ENCODE measurements around the gene PHACTR1.
"Not testable (repeated sequence)": the region's sequence is repeated elsewhere in the genome, so short reads cannot be mapped to it uniquely, and the experiment has no call there.

Gene PHACTR1

DNA sequence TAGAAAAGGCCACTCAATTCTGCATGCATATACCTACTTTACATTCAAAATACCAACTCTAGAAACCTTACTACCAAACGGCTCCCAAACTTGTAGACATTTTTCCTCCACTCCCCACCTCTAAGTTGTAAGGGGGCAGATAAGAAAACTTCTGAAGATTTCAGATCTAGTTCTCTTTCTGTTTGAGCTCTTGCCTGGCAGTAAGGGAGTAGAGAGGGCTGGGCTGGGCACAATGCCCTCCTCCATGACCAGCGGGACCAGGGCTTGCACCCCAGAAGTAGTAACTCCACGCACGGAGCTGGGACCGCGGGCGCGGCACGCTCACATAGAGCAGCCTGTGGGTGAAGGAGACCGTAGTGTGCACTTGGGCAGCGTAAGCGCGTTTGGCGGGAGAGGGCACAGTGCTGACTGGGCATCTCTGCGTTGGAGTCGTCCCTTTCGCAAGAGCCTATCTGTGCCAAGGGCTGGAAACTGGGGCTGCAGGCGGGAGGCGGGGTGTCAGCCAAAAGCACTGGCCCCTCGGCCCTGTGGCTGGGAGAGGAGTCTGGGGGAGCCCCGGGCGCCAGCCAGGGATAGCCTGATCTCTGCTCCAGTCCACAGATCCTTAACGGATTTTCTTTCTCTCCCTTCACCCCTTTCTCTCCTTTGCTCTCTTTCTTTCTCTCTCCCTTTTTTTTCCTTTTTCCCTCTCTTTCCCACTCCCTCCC is 32.4 kb downstream of the PHACTR1 start:
- in situ Hi-C loops (cut with MboI; ENCODE audit: low sequenced_read_pairs): no loop called here

DNA sequence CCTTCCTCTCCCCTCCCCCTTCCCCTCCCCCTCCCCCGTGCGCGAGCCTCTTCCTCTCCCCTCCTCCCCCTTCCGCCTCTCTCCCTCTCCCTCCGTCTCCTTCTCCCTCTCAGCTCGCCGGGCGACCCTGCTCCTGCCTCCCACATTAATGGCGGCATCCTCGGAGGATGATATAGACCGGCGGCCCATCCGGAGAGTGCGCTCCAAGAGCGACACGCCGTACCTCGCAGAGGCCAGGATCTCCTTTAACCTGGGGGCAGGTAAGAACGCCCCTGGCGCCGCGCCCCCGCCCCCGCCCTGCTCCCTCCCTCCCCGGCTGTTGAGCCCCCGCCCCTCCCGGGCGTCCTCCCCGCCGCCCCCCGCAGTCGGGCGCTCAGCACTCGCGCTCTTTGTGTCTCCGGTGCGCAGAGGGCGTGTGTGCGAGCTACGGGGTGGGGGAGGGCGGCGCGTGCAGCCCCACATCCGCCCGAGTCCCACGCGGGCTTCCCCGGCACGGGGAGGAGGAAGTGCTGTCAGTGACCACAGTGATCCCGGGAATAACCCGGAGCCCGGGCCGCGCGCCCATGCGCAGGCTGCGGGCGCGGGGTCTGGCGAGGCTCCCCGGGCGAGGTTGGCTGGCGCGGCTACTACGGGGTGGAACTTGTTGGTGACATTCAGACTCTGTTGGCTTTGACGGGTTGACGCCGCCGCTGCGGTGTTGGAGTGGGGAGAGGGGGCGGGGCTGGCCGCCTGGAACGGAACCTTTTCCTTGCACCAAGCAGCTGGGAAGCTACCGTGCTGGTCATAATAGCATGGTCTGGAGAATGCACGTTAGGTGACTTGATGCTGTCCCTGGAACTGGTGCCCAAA is 33.2 kb downstream of the PHACTR1 start:
- in situ Hi-C loops (cut with MboI; ENCODE audit: low sequenced_read_pairs): no loop called here

DNA sequence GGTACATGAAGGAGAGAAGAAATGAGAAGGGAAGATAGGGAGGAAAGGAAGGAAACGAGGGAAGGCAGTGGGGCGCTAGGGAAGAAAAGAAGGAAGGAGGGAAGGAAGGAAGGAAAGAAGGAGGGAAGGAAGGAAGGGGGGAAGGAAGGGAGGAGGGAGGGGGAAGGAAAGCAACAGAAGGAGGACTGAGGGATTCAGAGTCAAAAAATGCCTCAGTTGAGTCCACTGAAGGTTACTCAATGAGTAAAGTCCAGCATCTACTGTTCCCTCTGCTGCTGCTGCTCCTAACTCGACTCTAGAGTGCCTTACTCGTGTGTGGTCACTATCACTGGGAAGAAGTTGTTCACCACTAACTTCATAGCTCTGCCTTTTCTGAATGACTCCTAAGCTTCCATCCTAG is 33.8 kb downstream of the PHACTR1 start:
- in situ Hi-C loops (cut with MboI; ENCODE audit: low sequenced_read_pairs): no loop called here

DNA sequence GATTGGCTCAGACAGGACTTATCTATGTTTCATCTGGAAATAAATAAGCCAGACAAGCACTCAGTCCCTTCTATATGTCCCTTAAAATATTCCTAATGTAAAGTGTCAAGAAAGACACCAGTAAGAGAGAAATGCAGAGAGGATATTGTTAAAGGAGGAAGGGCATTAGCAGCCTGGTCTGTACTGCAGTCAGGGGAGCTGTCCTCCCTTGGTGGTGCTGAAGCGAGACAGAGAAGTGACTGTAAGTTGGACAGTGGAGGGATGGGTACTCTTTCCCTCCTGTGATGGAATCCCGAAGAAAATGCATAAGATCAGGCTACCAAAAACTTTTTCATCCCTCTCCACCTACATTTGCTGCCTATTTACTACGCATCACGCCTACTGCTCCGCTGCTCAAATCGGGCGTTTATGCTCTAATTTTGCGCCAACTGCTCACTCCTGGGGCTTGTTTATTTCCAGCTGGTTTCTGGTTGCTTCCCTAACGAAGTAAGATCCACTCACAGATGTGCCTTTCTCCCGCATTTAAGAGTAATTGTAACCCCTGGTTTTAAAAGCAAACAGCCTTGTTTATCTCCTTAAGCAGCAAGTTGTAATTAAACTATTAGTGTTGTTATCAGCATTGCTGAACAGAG is 35.2 kb downstream of the PHACTR1 start:
- in situ Hi-C loops (cut with MboI; ENCODE audit: low sequenced_read_pairs): no loop called here

DNA sequence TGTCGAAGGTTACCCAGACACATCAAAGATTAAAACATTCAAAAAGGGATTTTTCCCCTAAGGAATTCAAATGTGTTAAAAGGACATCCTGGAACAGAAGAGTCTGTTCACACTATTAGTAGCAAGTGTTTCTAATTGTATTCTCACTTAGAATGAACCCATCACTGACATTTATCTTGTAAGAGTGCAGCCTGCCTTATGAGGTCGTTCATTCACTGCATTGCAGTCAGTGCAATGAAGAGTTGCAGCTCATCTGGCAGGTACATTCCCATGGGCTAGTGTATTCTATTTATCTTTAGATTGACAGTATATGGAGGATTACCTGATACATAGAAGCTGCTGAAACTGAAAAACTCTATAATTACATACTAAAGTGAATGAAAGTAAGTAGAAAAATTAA is 36.5 kb downstream of the PHACTR1 start:
- in situ Hi-C loops (cut with MboI; ENCODE audit: low sequenced_read_pairs): no loop called here

DNA sequence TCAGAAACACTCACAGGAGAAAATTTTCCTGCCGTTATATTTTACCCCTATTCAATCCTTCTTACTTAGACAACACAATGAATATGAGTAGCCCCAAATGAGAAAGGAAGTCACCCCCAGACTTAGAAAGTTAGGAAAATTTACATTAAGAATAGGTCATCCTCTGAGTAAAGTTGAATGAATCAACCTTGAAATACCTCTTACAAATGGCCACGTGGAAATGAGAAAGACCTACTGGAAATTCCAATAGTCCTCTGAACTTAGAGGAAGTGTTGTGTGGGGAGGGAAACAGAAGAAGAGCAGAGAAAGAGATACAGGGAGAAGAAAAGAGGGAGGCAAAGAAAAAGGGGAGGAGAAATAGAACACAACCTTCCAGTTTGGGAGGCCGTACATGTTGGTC is 43.7 kb downstream of the PHACTR1 start:
- in situ Hi-C loops (cut with MboI; ENCODE audit: low sequenced_read_pairs): no loop called here

DNA sequence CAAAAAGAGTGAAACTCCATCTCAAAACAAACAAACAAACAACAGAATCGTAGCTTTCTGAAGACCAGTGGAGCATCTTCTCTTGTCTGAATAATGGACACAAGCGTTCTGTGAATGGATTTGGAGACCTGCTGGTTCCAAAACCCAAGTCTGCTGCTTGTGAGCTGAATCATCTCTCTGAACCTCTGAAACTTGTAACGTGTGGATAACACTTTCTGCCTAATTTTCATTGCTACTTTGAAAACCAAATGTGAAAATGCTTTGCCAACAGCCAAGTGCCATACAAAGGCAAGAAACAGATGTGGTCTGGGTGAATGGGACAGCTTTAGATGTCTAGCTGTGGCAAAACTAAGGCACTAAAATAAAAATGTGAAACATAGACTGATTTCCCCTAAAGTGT is 44.3 kb downstream of the PHACTR1 start:
- in situ Hi-C loops (cut with MboI; ENCODE audit: low sequenced_read_pairs): no loop called here

DNA sequence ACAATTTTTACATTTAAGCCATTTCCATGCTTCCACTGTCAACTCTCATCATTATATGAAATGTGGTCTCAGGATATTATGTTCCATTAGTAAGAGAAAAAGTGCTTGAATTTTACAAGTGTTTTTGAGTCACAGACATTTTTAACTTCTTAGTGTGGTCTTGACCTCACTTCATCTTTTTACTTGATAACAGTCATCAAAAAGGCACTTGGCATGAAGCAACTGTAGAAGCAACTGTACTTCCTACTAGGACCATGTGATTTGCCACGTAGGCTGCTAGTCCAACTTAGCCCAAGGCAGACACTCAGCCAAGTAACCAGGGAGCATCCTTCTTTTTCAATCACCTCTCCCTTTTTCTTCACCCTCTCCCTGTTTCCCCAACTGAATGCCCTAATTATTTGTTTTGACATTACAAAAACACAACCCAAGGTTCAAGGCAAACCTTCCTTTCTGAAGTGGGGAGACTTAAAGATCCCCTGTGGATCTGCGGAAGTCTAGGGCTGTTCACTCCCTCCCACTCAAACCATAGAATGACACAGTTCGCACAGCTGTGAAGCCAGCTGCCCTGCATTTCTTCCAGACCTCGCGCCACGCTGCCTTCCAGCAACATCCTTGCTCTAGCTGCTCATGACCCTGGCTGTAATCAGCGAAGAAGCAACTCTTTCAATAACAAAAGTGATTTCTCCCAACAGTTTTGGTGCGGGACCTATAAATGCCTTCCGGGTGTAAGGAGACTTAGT is 45.0 kb downstream of the PHACTR1 start:
- in situ Hi-C loops (cut with MboI; ENCODE audit: low sequenced_read_pairs): no loop called here

DNA sequence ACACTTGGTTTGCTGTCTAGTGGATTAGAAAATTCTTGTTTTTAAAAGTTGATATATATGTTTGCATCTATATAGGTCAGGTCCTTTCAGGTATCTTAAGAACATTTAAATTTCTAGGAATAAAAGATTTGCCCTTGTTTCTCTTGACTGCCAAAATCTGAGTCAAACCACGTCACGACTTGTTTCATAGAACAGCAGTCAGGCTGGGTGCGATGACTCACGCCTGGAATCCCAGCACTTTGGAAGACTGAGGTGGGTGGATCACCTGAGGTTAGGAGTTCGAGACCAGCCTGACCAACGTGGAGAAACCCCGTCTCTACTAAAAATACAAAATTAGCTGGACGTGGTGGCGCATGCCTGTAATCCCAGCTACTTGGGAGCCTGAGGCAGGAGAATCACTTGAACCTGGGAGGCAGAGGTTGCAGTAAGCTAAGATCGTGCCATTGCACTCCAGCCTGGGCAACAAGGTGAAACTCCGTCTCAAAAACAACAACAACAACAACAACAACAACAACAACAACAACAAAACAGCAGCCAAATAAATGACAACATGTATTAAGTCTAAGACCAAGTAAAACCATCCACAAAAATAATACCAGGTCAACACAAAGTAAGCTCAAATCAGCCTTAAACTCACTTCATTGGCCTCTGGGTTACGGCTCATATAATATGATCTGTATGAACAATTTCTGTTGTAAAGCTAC is 46.3 kb downstream of the PHACTR1 start:
- in situ Hi-C loops (cut with MboI; ENCODE audit: low sequenced_read_pairs): not testable (repeated sequence)

DNA sequence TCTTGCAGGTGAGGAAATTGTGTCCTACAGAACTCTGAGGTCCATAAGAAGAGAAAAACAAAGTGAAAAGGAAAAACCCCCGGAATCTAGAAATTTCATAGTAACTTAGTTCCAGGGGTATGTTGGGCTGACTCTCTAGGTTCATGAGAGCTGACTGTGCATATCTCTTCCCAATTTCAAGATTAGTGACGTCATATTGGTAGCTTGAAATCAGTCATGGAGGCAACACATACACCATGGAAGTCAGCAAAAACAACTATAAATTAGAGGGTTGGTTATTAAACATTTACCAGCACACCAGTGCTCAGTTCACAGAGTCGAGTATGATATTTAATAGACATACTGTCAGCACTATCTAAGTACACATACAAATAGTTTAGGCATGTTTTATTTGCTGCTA is 49.8 kb downstream of the PHACTR1 start:
- in situ Hi-C loops (cut with MboI; ENCODE audit: low sequenced_read_pairs): no loop called here

DNA sequence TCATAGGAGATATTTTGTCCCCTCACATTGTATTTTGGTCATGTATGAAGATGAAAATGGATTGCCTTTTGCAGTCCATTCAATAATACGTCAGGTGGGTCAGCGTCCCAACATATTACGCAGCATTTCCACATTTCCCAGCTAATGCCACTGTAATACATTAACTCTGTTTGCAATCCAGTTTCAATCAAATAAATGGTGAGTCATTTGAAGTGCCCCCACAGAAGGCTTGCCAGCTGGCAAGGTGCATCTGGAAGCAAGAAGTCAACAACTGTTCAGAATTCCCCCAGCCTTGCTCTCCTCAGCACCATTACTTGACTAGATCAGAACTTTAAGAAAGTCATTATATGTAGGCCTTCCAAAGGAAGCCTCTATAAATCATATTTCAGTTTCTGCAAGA is 50.4 kb downstream of the PHACTR1 start:
- in situ Hi-C loops (cut with MboI; ENCODE audit: low sequenced_read_pairs): no loop called here

DNA sequence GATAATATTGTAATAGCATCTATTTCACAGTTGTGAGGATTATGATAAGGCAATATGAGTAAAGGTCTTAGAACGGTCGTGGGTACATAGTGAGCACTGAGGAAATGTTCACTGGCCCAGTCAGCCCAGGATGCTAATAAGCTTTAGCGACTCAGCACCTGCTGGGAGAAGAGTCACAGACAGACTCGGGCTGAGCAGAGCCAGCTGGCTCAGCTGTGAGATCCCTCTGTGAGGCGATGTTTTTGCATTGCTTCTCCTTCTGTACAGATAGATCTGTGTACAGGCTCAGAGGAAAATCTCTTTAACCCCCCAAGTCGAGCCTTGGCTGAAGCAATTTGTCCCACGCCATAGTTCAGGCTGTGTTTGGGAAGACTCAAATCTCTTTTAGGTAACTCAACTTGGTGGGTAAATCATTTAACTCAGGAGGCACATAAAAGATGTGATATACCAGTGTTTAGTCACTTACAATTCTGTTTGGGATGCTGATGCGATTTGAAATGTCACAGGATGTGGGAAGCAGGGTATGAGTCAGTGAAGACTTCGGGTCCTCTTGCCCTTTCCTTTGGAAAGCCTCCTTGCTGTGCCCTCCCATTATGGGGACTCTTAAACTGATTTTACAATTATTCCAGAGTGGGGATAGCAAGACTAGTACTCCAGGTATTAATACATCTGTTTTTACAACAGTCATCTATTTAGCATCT is 53.1 kb downstream of the PHACTR1 start:
- in situ Hi-C loops (cut with MboI; ENCODE audit: low sequenced_read_pairs): no loop called here

DNA sequence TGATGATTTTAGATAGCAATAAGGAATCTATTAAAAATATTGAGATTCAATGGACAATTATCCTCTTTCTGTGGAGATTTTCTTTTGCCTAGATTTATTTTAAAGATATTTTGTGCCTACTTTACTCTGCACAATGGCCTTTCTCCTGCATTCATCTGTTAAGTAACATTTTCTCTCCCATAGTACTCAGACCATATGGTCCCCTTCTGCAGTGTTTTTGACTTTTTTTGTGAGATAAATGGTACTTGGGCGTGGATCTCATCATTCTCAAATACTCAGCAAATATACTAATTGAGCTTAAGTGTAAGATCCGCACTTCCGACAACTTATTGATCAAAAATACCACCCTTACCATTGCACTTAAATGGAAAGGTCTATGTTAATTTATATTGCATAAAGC is 55.8 kb downstream of the PHACTR1 start:
- in situ Hi-C loops (cut with MboI; ENCODE audit: low sequenced_read_pairs): no loop called here

DNA sequence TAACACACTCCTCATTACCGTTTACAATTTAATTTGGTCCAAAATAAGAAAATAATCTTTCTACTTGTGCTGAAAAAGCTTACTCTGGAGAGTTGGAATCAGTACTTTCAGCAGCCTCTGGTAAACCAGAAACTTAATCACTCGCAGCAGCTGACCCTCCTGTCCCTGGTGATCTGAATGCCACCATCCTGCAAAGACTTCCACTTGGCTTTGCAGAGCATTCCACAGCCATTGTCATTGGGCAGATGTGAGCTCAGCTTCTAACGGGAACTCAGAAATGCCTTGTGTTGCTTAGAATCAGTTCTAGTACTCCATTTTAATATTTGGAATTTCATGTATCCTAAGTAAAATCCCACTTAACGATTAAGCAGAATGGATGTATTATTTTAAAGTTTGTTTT is 59.7 kb downstream of the PHACTR1 start:
- in situ Hi-C loops (cut with MboI; ENCODE audit: low sequenced_read_pairs): no loop called here

DNA sequence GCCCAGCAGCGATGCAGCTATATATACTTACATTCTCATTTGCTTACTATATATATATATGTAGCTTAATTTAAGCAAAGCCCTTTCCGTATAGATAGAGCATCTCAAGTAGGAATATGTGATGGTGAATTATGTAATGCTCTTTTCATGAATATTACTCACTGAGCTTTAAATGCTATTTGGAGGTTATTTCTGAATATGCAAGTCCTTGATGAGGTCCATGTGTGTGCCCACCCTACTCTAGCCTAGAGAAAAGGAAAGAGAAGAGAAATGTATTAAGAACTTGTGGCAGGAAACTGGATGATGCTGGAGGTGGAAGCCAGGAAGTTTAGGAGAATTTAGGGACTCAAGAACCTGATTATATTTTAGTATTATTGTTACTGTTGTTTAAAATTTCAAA is 63.2 kb downstream of the PHACTR1 start:
- in situ Hi-C loops (cut with MboI; ENCODE audit: low sequenced_read_pairs): no loop called here

DNA sequence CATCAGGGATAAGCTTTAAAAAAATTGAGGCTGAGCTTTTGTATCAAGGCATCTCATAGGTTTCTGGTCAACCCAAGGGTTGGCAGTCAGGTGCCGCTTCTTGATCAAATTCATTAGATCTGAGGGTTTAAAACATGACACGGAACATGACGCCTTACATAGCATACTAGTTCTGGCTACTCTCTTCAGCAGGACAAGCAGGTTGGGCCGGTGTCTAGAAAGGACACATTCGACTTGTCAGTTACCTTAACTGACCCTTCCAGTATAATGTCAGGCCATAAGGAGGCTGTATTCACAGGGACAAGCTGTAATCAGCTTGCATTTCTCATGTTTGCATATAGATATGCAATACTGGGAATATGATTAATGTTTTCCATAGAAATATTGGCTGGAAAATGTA is 65.6 kb downstream of the PHACTR1 start:
- in situ Hi-C loops (cut with MboI; ENCODE audit: low sequenced_read_pairs): no loop called here

DNA sequence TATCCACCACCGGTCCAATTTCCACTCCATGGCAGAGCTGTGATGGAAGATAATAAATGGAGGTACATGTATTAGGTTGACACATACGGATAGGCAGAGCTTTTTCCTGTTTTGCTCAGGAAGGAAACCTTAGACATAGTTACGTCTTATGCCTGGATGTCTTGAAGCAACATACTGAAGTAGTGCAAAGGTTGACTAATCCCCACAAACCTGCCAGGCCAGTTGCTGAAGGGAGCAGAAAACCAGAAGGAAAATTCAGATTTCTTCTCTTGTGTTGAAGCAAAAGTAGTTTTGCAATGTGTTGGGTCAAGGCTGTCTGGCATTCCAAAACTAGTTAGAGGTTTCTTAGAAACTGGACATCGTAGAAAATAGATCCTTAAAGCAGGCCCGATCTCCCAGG is 68.7 kb downstream of the PHACTR1 start:
- in situ Hi-C loops (cut with MboI; ENCODE audit: low sequenced_read_pairs): no loop called here

DNA sequence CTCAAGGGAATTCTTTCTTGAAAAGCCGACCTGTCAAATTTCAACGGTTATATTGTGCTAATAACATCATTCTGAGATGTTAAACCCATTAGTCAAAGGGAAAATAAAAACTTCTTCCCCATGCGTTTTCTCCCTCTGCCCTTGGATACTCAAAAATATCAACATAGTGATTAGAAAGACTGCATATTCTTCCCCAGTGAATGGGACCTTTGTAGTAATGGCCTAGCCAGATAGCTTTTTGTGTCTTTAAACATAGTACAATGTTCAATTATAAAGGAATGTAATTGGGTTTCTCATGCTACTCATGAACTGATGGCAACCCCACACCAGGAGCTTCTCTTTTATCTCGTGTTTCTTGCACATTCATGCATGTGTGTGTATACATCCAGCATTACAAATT is 69.4 kb downstream of the PHACTR1 start:
- in situ Hi-C loops (cut with MboI; ENCODE audit: low sequenced_read_pairs): no loop called here

DNA sequence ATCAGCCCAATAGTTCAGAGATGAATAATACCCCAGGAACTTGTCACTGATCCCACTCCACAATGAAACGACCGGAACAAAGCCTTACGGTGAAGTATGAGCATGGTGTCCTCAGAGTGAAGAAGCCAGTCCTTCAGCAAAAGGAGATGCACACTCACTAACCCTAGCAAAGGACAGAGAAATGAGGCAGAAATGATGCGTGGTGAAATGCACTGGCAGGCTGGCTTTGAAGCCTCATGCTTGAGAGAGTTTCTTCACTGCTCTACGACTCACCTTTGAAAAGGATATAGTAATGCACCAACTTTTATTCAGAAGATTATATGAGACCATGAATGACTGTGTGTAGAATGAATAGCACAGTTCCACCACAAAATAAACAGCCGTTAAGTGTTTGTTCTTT is 74.8 kb downstream of the PHACTR1 start:
- in situ Hi-C loops (cut with MboI; ENCODE audit: low sequenced_read_pairs): no loop called here

DNA sequence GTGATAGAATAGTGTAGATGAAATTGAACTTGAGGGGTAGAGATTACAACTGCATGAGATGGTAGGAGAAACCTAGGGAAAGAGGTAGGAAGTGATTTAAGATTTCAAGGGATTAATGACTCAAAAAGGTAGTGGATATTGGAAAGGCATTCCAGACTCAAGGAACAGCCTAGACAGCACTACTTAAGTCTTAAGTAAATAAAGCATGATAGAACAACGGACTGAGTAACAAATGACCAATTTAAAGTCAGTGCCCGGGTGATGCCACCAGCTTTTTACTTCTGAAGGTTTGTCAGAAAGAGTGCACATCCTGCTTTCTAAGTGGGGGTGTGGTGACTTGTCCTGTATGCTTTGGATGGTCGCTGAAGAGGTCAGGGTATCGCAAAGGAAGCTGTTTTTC is 81.8 kb downstream of the PHACTR1 start:
- in situ Hi-C loops (cut with MboI; ENCODE audit: low sequenced_read_pairs): no loop called here
